ENCODE measurements around the gene VAMP4.

VAMP4 gene

DNA sequence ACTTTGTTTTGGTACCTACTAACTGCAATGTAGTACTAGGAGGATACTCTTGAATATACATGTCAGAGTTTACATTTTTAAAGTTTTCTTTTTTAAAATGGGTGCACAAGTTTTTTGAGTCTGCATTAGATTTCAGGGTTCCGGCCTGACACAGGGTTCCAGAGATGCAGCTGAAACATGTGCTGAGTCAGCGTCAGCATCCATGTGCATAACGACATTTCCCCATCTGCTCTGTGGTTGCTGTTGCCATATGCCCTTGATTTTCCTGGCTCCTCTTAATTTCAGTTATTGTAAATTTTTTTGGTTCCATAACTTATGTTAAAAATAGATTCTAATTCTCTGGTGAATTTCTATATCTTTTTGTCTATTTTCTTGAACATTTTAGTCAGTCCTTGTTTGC is 27.3 kb upstream of the VAMP4 start:
- no peak overlapping the region for H3K4me2 ChIP-seq (ENCODE audit: low read length)
- H3K27ac ChIP-seq, result no peak overlapping the region
- no peaks in the 10 kb centered on the region for H3K4me1 ChIP-seq
- H3K9ac ChIP-seq, result no peak overlapping the region
- H3K79me2 ChIP-seq, result no peaks in the 10 kb centered on the region
- H3K36me3 ChIP-seq (ENCODE audit: control insufficient read depth, insufficient read depth, low read length), result no peaks in the 10 kb centered on the region
- H3K4me3 ChIP-seq (ENCODE audit: low read depth, low read length), result no peak overlapping the region
- no peaks in the 10 kb centered on the region for H3K27me3 ChIP-seq (ENCODE audit: control insufficient read depth, insufficient read depth, low read length)
- TF ChIP-seq, protein P1, sequence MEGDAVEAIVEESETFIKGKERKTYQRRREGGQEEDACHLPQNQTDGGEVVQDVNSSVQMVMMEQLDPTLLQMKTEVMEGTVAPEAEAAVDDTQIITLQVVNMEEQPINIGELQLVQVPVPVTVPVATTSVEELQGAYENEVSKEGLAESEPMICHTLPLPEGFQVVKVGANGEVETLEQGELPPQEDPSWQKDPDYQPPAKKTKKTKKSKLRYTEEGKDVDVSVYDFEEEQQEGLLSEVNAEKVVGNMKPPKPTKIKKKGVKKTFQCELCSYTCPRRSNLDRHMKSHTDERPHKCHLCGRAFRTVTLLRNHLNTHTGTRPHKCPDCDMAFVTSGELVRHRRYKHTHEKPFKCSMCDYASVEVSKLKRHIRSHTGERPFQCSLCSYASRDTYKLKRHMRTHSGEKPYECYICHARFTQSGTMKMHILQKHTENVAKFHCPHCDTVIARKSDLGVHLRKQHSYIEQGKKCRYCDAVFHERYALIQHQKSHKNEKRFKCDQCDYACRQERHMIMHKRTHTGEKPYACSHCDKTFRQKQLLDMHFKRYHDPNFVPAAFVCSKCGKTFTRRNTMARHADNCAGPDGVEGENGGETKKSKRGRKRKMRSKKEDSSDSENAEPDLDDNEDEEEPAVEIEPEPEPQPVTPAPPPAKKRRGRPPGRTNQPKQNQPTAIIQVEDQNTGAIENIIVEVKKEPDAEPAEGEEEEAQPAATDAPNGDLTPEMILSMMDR (IDR thresholded peaks at IDR 0.05), result no peak
- H2AFZ ChIP-seq, result no peak overlapping the region
- no peaks in the 10 kb centered on the region for H3K9me3 ChIP-seq (ENCODE audit: control insufficient read depth, low read length)

DNA sequence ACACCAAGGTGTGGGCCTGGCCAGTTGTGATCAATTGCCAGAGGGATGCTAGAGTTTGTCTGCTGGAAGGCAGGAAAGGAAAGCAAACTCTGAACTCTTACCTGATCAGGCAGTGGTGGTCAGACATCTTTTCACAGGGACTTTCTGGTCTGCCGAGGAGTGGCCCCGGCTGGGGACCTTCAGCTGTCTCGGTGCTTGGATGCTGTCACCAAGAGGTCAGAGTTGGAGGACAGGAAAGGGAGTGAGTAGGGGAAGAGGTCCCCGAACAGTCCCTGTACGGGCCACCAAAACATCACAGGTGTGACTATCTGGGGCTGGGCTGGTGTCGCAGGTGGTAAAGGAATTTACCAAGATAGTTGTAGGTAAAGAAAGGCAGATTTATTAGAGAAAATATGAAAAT is 21.9 kb upstream of the VAMP4 start:
- H3K36me3 ChIP-seq (ENCODE audit: control insufficient read depth, insufficient read depth, low read length), result no peaks in the 10 kb centered on the region
- no peaks in the 10 kb centered on the region for H3K9me3 ChIP-seq (ENCODE audit: control insufficient read depth, low read length)
- H3K4me1 ChIP-seq, result no peaks in the 10 kb centered on the region
- H2AFZ ChIP-seq, result no peak overlapping the region
- H3K27ac ChIP-seq, result no peak overlapping the region
- TF ChIP-seq, protein P1 (IDR thresholded peaks at IDR 0.05), result no peak
- H3K79me2 ChIP-seq, result no peaks in the 10 kb centered on the region
- H3K4me2 ChIP-seq (ENCODE audit: low read length), result no peak overlapping the region
- H3K27me3 ChIP-seq (ENCODE audit: control insufficient read depth, insufficient read depth, low read length), result no peaks in the 10 kb centered on the region
- H3K9ac ChIP-seq, result no peak overlapping the region
- H3K4me3 ChIP-seq (ENCODE audit: low read depth, low read length), result no peak overlapping the region

DNA sequence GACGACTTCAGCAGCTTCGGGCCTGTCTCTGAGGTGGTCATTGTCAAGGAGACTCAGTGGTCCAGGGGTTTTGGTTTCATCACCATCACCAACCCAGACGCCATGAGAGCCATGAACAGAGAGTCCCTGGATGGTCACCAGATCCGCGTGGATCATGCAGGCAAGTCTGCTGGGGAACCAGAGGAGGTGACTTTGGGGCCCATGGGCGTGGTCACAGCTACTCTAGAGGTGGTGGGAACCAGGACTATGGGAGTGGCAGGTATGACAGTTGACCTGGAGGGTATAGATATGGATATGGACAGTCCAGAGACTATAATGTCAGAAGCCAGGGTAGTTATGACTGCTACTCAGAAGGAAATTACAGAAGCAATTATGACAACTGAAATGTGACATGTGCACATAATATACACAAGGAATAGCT is 20.3 kb upstream of the VAMP4 start:
- no peak overlapping the region for H3K4me3 ChIP-seq (ENCODE audit: low read depth, low read length)
- H3K27me3 ChIP-seq (ENCODE audit: control insufficient read depth, insufficient read depth, low read length), result no peaks in the 10 kb centered on the region
- no peak overlapping the region for H3K4me2 ChIP-seq (ENCODE audit: low read length)
- no peaks in the 10 kb centered on the region for H3K36me3 ChIP-seq (ENCODE audit: control insufficient read depth, insufficient read depth, low read length)
- no peak overlapping the region for H3K27ac ChIP-seq
- no peaks in the 10 kb centered on the region for H3K79me2 ChIP-seq
- no peak overlapping the region for H2AFZ ChIP-seq
- H3K9ac ChIP-seq, result no peak overlapping the region
- TF ChIP-seq, protein P1 (IDR thresholded peaks at IDR 0.05), result no peak
- H3K4me1 ChIP-seq, result no peaks in the 10 kb centered on the region
- H3K9me3 ChIP-seq (ENCODE audit: control insufficient read depth, low read length), result no peaks in the 10 kb centered on the region

DNA sequence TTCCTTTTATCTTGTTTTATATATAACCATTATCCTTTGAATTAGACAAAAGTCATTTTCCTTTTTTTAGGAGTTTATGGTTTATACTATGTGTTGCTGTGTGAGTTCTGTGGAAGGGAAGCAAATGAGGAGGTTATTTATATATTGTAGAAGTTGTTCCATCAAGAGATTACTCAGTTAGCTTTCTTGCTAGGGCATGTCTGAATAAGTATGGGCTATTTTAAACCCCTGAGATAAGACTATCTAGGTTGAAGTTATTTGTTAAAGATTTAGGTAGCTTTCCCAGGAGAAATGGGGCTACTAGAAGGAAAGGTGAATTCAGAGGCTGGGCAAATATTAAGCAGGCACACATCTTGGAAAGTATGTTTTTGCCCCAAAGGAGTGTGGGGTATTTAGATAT is 16.1 kb upstream of the VAMP4 start:
- H3K9me3 ChIP-seq (ENCODE audit: control insufficient read depth, low read length), result no peaks in the 10 kb centered on the region
- no peak overlapping the region for H3K4me2 ChIP-seq (ENCODE audit: low read length)
- no peaks in the 10 kb centered on the region for H3K79me2 ChIP-seq
- no peak overlapping the region for H3K4me3 ChIP-seq (ENCODE audit: low read depth, low read length)
- no peak overlapping the region for H3K9ac ChIP-seq
- no peak overlapping the region for H3K27ac ChIP-seq
- no peak overlapping the region for H2AFZ ChIP-seq
- H3K4me1 ChIP-seq, result no peaks in the 10 kb centered on the region
- H3K27me3 ChIP-seq (ENCODE audit: control insufficient read depth, insufficient read depth, low read length), result no peaks in the 10 kb centered on the region
- TF ChIP-seq, protein P1 (IDR thresholded peaks at IDR 0.05), result no peak
- no peaks in the 10 kb centered on the region for H3K36me3 ChIP-seq (ENCODE audit: control insufficient read depth, insufficient read depth, low read length)

DNA sequence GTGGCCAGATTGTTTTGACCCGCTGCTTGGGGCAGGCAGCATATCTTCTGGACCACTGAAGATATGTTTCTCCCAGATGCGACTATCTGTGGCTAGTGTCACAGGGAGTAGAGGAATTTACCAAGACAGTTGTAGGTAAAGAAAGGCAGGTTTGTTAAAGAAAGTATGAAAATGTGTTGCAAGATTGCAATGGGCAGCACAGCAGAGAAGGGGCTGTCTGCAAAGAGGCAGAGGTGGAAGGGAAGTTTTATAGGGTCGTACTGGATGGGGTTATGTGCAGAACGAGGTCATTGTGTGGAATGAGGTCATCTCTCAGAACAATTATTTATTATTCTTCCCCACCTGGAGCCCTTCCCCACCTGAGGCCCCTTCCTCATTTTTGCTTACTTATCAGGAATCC is 15.0 kb upstream of the VAMP4 start:
- Histone ChIP-seq H3K79me2 (no peaks in the 10 kb centered on the region), H3K9me3 (ENCODE audit: control insufficient read depth, low read length) (no peaks in the 10 kb centered on the region), H2AFZ (no peak overlapping the region), H3K4me1 (no peaks in the 10 kb centered on the region), H3K9ac (no peak overlapping the region), H3K4me2 (ENCODE audit: low read length) (no peak overlapping the region), H3K4me3 (ENCODE audit: low read depth, low read length) (no peak overlapping the region), H3K27ac (no peak overlapping the region), H3K36me3 (ENCODE audit: control insufficient read depth, insufficient read depth, low read length) (no peaks in the 10 kb centered on the region), H3K27me3 (ENCODE audit: control insufficient read depth, insufficient read depth, low read length) (no peaks in the 10 kb centered on the region)
- TF ChIP-seq, protein P1 (IDR thresholded peaks at IDR 0.05), result no peak

All from parathyroid adenoma (tissue), 2 donors.